ENCODE results near the gene ADAMTS8.

The ADAMTS8 gene

GRCh38 chr11:130418210-130418609, 10.2 kb downstream of the ADAMTS8 start:
- no peak for DNase-seq

- no peak for DNase-seq
Observed at GRCh38 chr11:130416906-130417305, 11.5 kb downstream of the ADAMTS8 start.

- DNase-seq, result no peak
Observed at GRCh38 chr11:130416530-130416882, 11.9 kb downstream of the ADAMTS8 start.

- DNase-seq, result no peak
Observed at GRCh38 chr11:130415731-130416529, 12.5 kb downstream of the ADAMTS8 start.

- no peak for DNase-seq
Observed at GRCh38 chr11:130414107-130415080, 14.0 kb downstream of the ADAMTS8 start.

- no peak for DNase-seq
Observed at GRCh38 chr11:130413405-130414106, 14.9 kb downstream of the ADAMTS8 start.

GRCh38 chr11:130411223-130411622, 17.2 kb downstream of the ADAMTS8 start:
- DNase-seq, result no peak

GRCh38 chr11:130409594-130410388, 18.6 kb downstream of the ADAMTS8 start:
- no peak for DNase-seq

- DNase-seq, result no peak
Observed at GRCh38 chr11:130408901-130409300, 19.5 kb downstream of the ADAMTS8 start.

- DNase-seq, result no peak
Observed at GRCh38 chr11:130408401-130408890, 20.0 kb downstream of the ADAMTS8 start.

- DNase-seq, result no peak
Observed at GRCh38 chr11:130407978-130408377, 20.4 kb downstream of the ADAMTS8 start.

GRCh38 chr11:130405428-130405827, 23.0 kb downstream of the ADAMTS8 start:
- DNase-seq, result no peak

GRCh38 chr11:130404727-130405126, 23.7 kb downstream of the ADAMTS8 start:
- no peak for DNase-seq

GRCh38 chr11:130403967-130404366, 24.4 kb downstream of the ADAMTS8 start:
- DNase-seq, result no peak

- no peak for DNase-seq
Observed at GRCh38 chr11:130403271-130403804, 25.1 kb downstream of the ADAMTS8 start.

- DNase-seq, result no peak
Observed at GRCh38 chr11:130402570-130402969, 25.8 kb downstream of the ADAMTS8 start.

GRCh38 chr11:130400781-130401483, 27.5 kb downstream of the ADAMTS8 start:
- no peak for DNase-seq

- no peak for DNase-seq
Observed at GRCh38 chr11:130399196-130399595, 29.2 kb downstream of the ADAMTS8 start.

- no peak for DNase-seq
Observed at GRCh38 chr11:130397780-130398179, 30.6 kb downstream of the ADAMTS8 start.

GRCh38 chr11:130396965-130397364, 31.4 kb downstream of the ADAMTS8 start:
- DNase-seq, result no peak

GRCh38 chr11:130394615-130395014, 33.8 kb downstream of the ADAMTS8 start:
- DNase-seq, result no peak
